HepG2 (cell line): ENCODE measurements around the gene EIF5B. TPM values are rescaled to one million over a fixed set of nuclear protein-coding genes. Genes with fewer than 3 reads are reported as not detected.
A peak's percentile ranks its signal among the peaks of the same experiment; 100 is the strongest.

Source experiments
- BHLHE40 ChIP-seq: IDR thresholded peaks from 2 replicates; pipeline ENCODE4 v1.6.1; 2011; ENCODE audit warnings: low read length, improper control_type of control experiment
- BRD4 ChIP-seq: sonication (generic); formaldehyde crosslinking; IDR thresholded peaks from 2 replicates; pipeline ENCODE4 v1.4.0; 2020; ENCODE audit warnings: missing genetic modification reagents
- HMGXB3 ChIP-seq: sonication (generic); formaldehyde crosslinking; IDR thresholded peaks from 2 replicates; pipeline ENCODE4 v1.4.0; 2020; ENCODE audit warnings: missing genetic modification reagents, borderline replicate concordance
- KMT2A ChIP-seq: sonication (generic); formaldehyde crosslinking; IDR thresholded peaks from 2 replicates; pipeline ENCODE4 v1.4.0; 2020; ENCODE audit warnings: missing genetic modification reagents
- MEIS2 ChIP-seq: sonication (generic); formaldehyde crosslinking; IDR thresholded peaks from 2 replicates; pipeline ENCODE4 v1.9.0; 2021; ENCODE audit warnings: mild to moderate bottlenecking, missing genetic modification reagents
- MTERF4 ChIP-seq: sonication (generic); formaldehyde crosslinking; IDR thresholded peaks from 2 replicates; pipeline ENCODE4 v1.8.0; 2023; ENCODE audit warnings: mild to moderate bottlenecking, missing genetic modification reagents
- NCOR1 ChIP-seq: fragments of 200-600 bp; sonication (generic); IDR thresholded peaks from 2 replicates; pipeline ENCODE4 v1.7.0; 2017; ENCODE audit warnings: antibody characterized with exemption, low read length, borderline replicate concordance
- PRMT3 ChIP-seq: sonication (generic); formaldehyde crosslinking; IDR thresholded peaks from 2 replicates; pipeline ENCODE4 v1.8.1; 2022; ENCODE audit warnings: low read depth, mild to moderate bottlenecking, moderate library complexity, missing genetic modification reagents, borderline replicate concordance
- RAD21 ChIP-seq: fragments of 450-650 bp; formaldehyde crosslinking; IDR thresholded peaks from 2 replicates; pipeline ENCODE4 v1.5.0; 2020; ENCODE audit warnings: mild to moderate bottlenecking
- SNAPC4 ChIP-seq: sonication (generic); formaldehyde crosslinking; IDR thresholded peaks from 2 replicates; pipeline ENCODE4 v1.4.0; 2020; ENCODE audit warnings: mild to moderate bottlenecking, missing genetic modification reagents
- ZBTB4 ChIP-seq: sonication (generic); formaldehyde crosslinking; IDR thresholded peaks from 2 replicates; pipeline ENCODE4 v1.4.0; 2020; ENCODE audit warnings: missing genetic modification reagents, mild to moderate bottlenecking, borderline replicate concordance
- ZEB1 ChIP-seq: IDR thresholded peaks from 2 replicates; pipeline ENCODE4 v1.6.1; 2012; ENCODE audit warnings: mild to moderate bottlenecking, low read depth, inconsistent platforms; ENCODE audit not compliant: insufficient replicate concordance
- ZGPAT ChIP-seq: IDR thresholded peaks from 2 replicates; pipeline ENCODE4 v1.6.1; 2016; ENCODE audit warnings: mild to moderate bottlenecking
- ZNF136 ChIP-seq: sonication (generic); formaldehyde crosslinking; IDR thresholded peaks from 2 replicates; pipeline ENCODE4 v1.8.1; 2022; ENCODE audit warnings: low read depth, mild to moderate bottlenecking, moderate library complexity, missing genetic modification reagents
- polyA plus RNA-seq, 8 experiments: library from polyadenylated mRNA; depleted of rRNA in 3 of 8; stranded (reverse) in 7 of 8; unstranded in 1 of 8; fragments of >200 nt; fragmentation: Illumina TruSeq in 4 of 8; extraction: Trizol in 4 of 8; gene quantifications; 2 replicates each; pipeline versions ENCODE4 v1.2.1 to v1.2.3, GENCODE V29; 2011 to 2016; ENCODE audit warnings: low read depth in 4 of 8, missing spikeins in 1 of 8, mixed read lengths in 1 of 8; ENCODE audit not compliant: insufficient read depth in 1 of 8
- total RNA-seq, 5 experiments: library from RNA; depleted of rRNA; stranded (reverse); fragments of >200 nt; fragmentation: Illumina TruSeq; extraction: Trizol; gene quantifications; 2 replicates each; pipeline ENCODE4 v1.2.3, GENCODE V29; 2016; ENCODE audit warnings: low read depth in 1 of 5

EIF5B gene
- total and polyA plus RNA-seq, 2 of the 13 experiments (the other 11 are each of a cell fraction or from before 2014, with no cell fraction given) = 8.8 to 32.1 TPM

GRCh38 chr2:99403524-99403923, 66.3 kb downstream of the EIF5B start (continued):
- TF ChIP-seq SNAPC4 (CRISPR knock-in tag) = no peak
- no peak for TF ChIP-seq MTERF4
- TF ChIP-seq ZEB1 = no peak
- TF ChIP-seq HMGXB3 = no peak
- no peak for TF ChIP-seq BRD4 (CRISPR knock-in tag)
- TF ChIP-seq MEIS2 (CRISPR knock-in tag) = no peak
- no peak for TF ChIP-seq PRMT3 (CRISPR knock-in tag)
- TF ChIP-seq ZNF136 (CRISPR knock-in tag) = no peak
- peak; percentile 38; the same call in 1 of the 2 replicates for TF ChIP-seq ZBTB4
- peak; percentile 72 for TF ChIP-seq RAD21 (CRISPR knock-in tag)
- TF ChIP-seq KMT2A (CRISPR knock-in tag) = peak; percentile 55; the same call in 1 of the 2 replicates
- peak; percentile 74; the same call in 1 of the 2 replicates for TF ChIP-seq NCOR1
- TF ChIP-seq ZGPAT = peak; percentile 52; the same call in 1 of the 2 replicates
- 0 out of 2 replicates have a peak, but pooled peaks have one; percentile 22 for TF ChIP-seq BHLHE40
